Kidney (tissue), 14 donors: ENCODE data around the gene ANKRD36B. TPM values are rescaled to one million over a fixed set of nuclear protein-coding genes. Genes with fewer than 3 reads are reported as not detected.
"Not testable (repeated sequence)": the region's sequence is repeated elsewhere in the genome, so short reads cannot be mapped to it uniquely, and the experiment has no call there.

Experiments
- DNase-seq, 5 donors: peaks; one replicate each; pipeline ENCODE4 v3.0.0-alpha.2; 2013 to 2020
- FAIRE-seq: peaks from 2 replicates; lab custom pipeline; 2012; peaks lifted over from hg19 to GRCh38; lab: Jason Lieb, UNC
- H3K27ac ChIP-seq, 2 donors: one replicate each; pipeline ENCODE4 v1.7.0; 2013; ENCODE audit warnings: low read depth in 2 of 2, low read length in 2 of 2, inconsistent platforms in 1 of 2
- H3K27me3 ChIP-seq: one replicate; pipeline ENCODE4 v1.7.1; 2013; ENCODE audit warnings: low read length, inconsistent platforms; ENCODE audit not compliant: control insufficient read depth, insufficient read depth
- H3K36me3 ChIP-seq, 3 donors: one replicate each; pipeline versions ENCODE4 v1.7.0 to v1.7.1; 2013; ENCODE audit warnings: low read length in 3 of 3, control low read depth in 1 of 3, inconsistent platforms in 1 of 3; ENCODE audit not compliant: insufficient read depth in 3 of 3, control insufficient read depth in 2 of 3
- H3K4me1 ChIP-seq, 3 donors: one replicate each; pipeline versions ENCODE4 v1.7.0 to v1.7.1; 2013; ENCODE audit warnings: low read length in 3 of 3, inconsistent platforms in 1 of 3, low read depth in 1 of 3; ENCODE audit not compliant: control insufficient read depth in 2 of 3, insufficient read depth in 2 of 3
- H3K4me3 ChIP-seq, 3 donors: one replicate each; pipeline versions ENCODE4 v1.7.0 to v1.8.1; 2013; ENCODE audit warnings: low read length in 3 of 3, control low read depth in 1 of 3, inconsistent platforms in 1 of 3
- H3K9ac ChIP-seq, 3 donors: one replicate each; pipeline versions ENCODE4 v1.7.0 to v1.7.1; 2013; ENCODE audit warnings: low read length in 3 of 3, control low read depth in 1 of 3, inconsistent platforms in 1 of 3
- H3K9me3 ChIP-seq, 3 donors: one replicate each; pipeline versions ENCODE4 v1.7.0 to v1.7.1; 2013; ENCODE audit warnings: low read length in 3 of 3, control low read depth in 1 of 3, inconsistent platforms in 1 of 3; ENCODE audit not compliant: control insufficient read depth in 2 of 3, insufficient read depth in 1 of 3
- intact Hi-C: fragments of 100-400 bp; cut with DNase I; formaldehyde crosslinking; loops from one replicate; pipeline ENCODE4 v1.11.1; 2022
- polyA plus RNA-seq: library from polyadenylated mRNA; stranded (reverse); fragments of 350-450 nt; fragmentation: Illumina TruSeq; extraction: RNeasy Lipid Tissue Mini Kit (QIAGEN cat#74804); gene quantifications from one replicate; pipeline ENCODE4 v1.2.3, GENCODE V29; 2014; ENCODE audit warnings: low read depth, low replicate concordance; ENCODE audit not compliant: insufficient read depth
- total RNA-seq: library from RNA; stranded (reverse); fragmentation: NEBNext Ultra II Directional; extraction: Animal tissue kit (Norgen Biotek cat#: 25700); gene quantifications from one replicate; pipeline ENCODE4 v1.2.1, GENCODE V29; 2021
- TF ChIP-seq, protein P1 (sequence below): IDR thresholded peaks from 3 replicates; pipeline ENCODE4 v1.5.1; 2012; ENCODE audit warnings: mild to moderate bottlenecking, moderate library complexity, borderline replicate concordance; ENCODE audit not compliant: insufficient read depth; ENCODE audit errors: extremely low read depth
- donor health status: control.
- donor health status: control.
- donor health status: control.
- donor health status: control.
- donor health status: control.
- donor health status: DM: yes; HTN: yes; CAD: no.
- donor health status: Normal renal cell carcinoma (clear cell type).

ANKRD36B gene
- total and polyA plus RNA-seq, 2 donors from 2014 or later = 1.2 to 23.3 TPM

GRCh38 chr2:97549058-97549457, 40.6 kb downstream of the ANKRD36B start:
- H3K9me3 ChIP-seq, H3K4me1 ChIP-seq, H3K36me3 ChIP-seq, intact Hi-C loops, DNase-seq, H3K27ac ChIP-seq, H3K27me3 ChIP-seq, H3K9ac ChIP-seq, H3K4me3 ChIP-seq, FAIRE-seq: not testable (repeated sequence)

- H3K27me3 ChIP-seq, DNase-seq, H3K4me3 ChIP-seq, H3K9ac ChIP-seq, H3K9me3 ChIP-seq, FAIRE-seq, H3K36me3 ChIP-seq, intact Hi-C loops, H3K4me1 ChIP-seq, H3K27ac ChIP-seq: not testable (repeated sequence)
These were observed 41.1 kb downstream of the ANKRD36B start for GRCh38 chr2:97548536-97548935.

- no peaks in the 10 kb centered on the region for H3K9me3 ChIP-seq
- FAIRE-seq = no peak
- no peak overlapping the region for H3K9ac ChIP-seq
- no peak overlapping the region for H3K27ac ChIP-seq
- no peak for DNase-seq
- H3K36me3 ChIP-seq = no peaks in the 10 kb centered on the region
- no peaks in the 10 kb centered on the region for H3K27me3 ChIP-seq
- no peaks in the 10 kb centered on the region for H3K4me1 ChIP-seq
- H3K4me3 ChIP-seq = no peak overlapping the region
- TF ChIP-seq, protein P1, sequence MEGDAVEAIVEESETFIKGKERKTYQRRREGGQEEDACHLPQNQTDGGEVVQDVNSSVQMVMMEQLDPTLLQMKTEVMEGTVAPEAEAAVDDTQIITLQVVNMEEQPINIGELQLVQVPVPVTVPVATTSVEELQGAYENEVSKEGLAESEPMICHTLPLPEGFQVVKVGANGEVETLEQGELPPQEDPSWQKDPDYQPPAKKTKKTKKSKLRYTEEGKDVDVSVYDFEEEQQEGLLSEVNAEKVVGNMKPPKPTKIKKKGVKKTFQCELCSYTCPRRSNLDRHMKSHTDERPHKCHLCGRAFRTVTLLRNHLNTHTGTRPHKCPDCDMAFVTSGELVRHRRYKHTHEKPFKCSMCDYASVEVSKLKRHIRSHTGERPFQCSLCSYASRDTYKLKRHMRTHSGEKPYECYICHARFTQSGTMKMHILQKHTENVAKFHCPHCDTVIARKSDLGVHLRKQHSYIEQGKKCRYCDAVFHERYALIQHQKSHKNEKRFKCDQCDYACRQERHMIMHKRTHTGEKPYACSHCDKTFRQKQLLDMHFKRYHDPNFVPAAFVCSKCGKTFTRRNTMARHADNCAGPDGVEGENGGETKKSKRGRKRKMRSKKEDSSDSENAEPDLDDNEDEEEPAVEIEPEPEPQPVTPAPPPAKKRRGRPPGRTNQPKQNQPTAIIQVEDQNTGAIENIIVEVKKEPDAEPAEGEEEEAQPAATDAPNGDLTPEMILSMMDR = no peak
- intact Hi-C loops = no loop called here
These were observed 43.0 kb downstream of the ANKRD36B start for GRCh38 chr2:97546711-97547110.

DNA sequence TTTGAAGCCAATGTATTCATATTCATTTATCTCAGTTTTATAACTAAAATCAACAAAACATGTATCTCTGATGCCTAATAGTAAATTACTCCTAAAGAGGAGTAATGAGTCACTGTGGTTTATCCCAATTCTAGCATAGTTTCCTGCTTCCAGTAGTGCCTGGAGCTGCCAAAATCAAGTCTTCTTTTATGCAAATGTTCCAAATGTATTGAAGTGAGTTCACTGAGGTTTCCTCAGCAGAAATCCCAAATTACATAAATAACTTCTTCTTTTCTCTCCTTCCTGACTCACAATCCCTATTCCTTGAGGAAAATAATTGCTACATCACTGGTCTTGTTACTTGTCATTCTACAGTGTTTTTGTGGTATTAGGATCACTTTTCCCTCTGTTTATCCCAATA, 44.8 kb downstream of the ANKRD36B start:
- DNase-seq, H3K4me3 ChIP-seq, H3K9me3 ChIP-seq, H3K4me1 ChIP-seq, H3K27ac ChIP-seq, H3K36me3 ChIP-seq, H3K9ac ChIP-seq, H3K27me3 ChIP-seq, FAIRE-seq, intact Hi-C loops: not testable (repeated sequence)

GRCh38 chr2:97525904-97526303, 63.8 kb downstream of the ANKRD36B start:
- H3K27ac ChIP-seq, DNase-seq, H3K4me1 ChIP-seq, H3K9ac ChIP-seq, H3K9me3 ChIP-seq, H3K36me3 ChIP-seq, intact Hi-C loops, H3K27me3 ChIP-seq, FAIRE-seq, H3K4me3 ChIP-seq: not testable (repeated sequence)

DNA sequence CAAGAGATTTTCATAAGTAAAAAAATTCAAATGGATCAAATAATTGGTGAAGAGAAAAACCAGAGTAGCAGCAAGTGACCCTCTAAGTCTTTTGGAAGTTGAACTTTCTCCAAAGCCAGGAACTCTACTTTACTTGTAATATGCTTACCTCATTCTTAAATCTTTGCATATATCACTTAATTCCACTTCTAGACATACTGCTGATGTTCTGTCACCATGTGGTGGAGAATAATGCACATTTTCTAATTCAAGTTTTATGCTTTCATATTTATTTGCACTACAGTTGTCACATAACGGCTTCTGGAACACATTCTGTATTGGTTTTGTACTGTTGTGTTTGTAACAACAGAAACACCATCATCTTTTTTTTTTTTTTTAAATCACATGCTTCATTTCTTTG, 65.9 kb downstream of the ANKRD36B start:
- FAIRE-seq, DNase-seq, intact Hi-C loops: not testable (repeated sequence)

DNA sequence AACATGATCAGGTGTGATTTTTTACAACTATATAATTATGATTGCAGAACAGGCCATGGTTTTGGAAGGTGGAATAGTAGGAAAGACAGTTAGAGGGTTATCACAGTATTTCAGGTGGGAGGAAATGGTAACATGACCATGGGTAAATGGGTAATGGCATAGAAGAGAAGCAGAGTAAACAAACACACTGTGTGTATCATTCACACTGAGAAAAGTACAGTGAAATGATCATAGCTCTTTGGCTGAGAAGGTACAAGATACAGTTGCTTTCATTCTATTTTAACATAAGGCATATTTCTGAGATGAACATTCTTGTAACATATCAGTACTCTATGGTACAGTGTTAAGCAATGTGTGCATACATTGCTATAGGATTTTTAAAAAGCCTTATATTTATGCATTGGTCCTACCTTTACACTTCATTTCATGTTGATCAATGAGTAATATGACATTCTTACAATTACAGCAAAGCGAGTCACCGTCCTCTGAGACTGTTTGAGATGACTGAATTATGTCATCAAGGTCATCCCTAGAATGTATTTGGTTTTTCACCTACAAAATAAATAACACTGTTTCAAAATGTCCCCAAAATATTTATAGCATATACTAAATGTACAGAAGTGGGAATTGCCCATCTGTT, 66.6 kb downstream of the ANKRD36B start:
- intact Hi-C loops, H3K4me1 ChIP-seq, H3K9ac ChIP-seq, H3K27ac ChIP-seq, H3K36me3 ChIP-seq, H3K9me3 ChIP-seq, FAIRE-seq, H3K4me3 ChIP-seq, H3K27me3 ChIP-seq, DNase-seq: not testable (repeated sequence)

More for the DNA sequence above, 65.9 kb downstream of the ANKRD36B start:
- not testable (repeated sequence) for H3K4me1 ChIP-seq, H3K4me3 ChIP-seq, H3K27ac ChIP-seq, H3K9ac ChIP-seq, H3K9me3 ChIP-seq, H3K36me3 ChIP-seq, H3K27me3 ChIP-seq

GRCh38 chr2:97495651-97496050, 94.0 kb downstream of the ANKRD36B start:
- H3K27me3 ChIP-seq, FAIRE-seq, H3K9me3 ChIP-seq, H3K4me1 ChIP-seq, H3K4me3 ChIP-seq, intact Hi-C loops, H3K36me3 ChIP-seq, H3K27ac ChIP-seq, H3K9ac ChIP-seq, DNase-seq: not testable (repeated sequence)
